ENCODE data around the gene PSD2.

Gene PSD2

DNA sequence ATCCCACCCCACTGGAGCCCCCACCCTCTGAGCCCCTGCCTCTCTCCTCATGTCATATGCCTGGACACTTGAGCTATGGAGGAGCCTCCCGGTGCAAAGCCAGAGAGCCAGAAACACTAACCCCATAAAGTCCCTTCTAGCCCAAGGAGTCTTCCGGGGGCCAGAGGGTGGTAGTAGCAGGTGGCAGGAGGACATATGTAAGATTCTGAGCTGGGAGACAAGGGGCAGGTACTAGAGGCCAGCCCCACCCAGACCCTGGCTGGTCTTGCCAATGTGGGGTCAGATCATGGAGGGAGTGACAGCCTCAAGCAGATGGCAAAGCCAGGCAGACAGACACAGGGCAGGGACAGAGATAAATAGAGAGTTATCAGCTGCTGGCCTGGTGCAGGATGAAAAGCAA, 63.4 kb downstream of the PSD2 start:
- no peak for DNase-seq

DNA sequence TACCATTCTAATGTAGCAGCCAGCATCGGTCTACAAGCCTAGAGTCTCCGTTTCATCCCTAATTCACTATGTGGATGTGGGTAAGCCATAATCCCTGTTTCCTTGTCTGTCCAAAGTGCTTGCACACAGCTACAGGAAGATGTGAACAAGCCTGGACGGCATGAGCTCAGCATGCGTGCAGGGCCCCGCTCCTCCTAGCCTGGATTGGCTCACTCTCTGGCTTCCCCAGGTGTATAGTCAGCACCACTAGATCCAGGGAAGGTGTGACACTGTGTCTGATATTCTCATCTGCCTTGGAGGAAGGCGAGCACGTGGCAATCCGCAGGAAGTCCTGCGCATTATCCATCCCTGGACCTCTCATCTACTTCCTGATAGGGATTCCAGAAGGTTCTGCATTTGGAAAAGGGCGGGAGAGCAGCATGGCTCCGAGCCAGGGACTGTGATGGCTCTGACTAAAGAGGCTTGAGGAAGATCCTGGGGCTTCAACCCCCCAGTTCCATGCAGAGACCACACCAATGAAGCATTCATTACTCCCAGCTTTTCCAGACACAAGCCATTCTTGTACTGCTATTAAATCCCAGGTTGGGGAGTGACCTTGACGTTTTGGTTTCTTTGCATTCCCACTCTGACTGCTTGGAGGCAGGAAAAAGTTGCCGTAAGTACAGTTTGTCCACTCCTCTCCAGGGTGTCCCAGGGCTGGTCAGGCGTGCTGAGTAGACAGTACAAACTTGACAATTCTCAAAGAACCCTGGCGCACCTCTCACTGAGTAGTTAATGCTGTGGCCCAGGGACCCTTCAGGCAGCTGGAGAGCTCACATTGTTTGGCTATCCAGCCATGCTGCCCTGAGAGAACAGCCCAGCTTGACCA, 65.6 kb downstream of the PSD2 start:
- no peak for DNase-seq

DNA sequence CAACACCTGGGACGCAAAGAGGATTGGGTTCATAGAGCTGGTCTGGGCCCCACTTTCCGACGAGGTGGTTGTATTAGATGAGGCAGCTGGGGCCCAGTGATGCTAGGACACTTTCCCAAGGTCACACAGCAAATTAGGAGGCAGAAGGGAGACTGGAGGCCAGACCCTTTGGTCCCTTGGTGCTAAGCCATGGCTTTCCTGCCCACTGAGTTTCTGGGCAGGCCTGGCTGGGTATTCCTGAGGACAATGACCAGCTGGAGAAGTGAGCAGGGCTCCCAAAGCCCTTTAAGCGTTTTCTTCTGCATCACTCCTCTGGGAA, 66.2 kb downstream of the PSD2 start:
- DNase-seq, result no peak

DNA sequence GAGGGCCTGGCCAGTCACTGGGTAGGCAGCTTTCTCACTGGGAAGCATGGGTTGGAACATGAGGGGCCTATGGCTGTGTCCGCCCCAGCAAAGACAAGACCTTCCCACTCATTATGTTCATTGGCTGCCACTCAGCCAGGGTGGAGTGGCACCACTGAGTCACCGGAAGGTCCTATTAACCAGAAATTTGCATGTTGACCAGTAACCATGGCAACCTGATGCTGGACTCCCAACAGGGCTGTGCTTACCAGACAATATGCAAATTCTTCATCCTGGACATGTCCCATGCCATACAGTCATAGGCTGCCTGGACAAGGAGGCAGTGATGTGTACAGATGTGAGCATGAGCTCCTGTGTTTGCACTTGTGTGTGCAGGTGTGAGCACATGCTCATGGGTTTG, 66.7 kb downstream of the PSD2 start:
- no peak for DNase-seq

DNA sequence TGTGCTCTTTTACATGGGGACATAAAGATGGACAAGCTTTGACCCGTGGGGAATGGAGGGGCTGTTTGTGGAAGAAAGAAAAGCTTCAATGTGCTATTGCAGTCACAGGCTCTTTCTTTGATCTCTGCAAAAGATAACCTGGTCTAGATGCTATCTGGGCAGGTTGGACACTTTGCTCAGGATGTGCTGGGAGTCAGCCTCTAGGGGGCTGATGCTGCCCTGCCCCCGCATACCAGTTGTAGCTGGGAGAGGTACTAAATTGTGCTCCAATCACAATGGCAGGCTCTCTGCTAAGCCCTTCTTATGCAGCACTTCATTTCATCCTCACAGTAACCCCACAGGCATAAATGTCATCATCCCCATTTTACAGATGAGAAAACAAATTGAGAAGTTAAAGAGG, 67.2 kb downstream of the PSD2 start:
- no peak for DNase-seq

DNA sequence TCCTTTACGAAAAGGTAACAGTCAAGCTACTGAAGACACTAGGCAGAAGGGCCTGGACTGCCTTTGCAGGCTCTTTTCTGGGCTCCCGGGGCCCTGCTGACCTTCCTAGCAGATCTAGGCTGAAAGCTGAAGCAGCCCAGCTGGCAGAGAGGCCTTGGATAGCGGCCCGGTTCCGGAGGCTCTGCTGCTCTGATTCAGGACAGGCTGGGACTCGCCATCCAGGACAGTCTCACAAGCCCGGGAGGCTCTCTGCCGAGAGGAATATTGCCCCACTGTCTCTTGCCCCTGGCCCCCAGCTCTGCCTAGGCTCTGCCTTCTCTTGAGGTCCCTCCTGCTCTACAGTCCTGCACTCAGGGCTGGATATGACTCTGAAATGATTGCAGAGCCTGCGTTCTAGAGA, 67.8 kb downstream of the PSD2 start:
- no peak for DNase-seq

DNA sequence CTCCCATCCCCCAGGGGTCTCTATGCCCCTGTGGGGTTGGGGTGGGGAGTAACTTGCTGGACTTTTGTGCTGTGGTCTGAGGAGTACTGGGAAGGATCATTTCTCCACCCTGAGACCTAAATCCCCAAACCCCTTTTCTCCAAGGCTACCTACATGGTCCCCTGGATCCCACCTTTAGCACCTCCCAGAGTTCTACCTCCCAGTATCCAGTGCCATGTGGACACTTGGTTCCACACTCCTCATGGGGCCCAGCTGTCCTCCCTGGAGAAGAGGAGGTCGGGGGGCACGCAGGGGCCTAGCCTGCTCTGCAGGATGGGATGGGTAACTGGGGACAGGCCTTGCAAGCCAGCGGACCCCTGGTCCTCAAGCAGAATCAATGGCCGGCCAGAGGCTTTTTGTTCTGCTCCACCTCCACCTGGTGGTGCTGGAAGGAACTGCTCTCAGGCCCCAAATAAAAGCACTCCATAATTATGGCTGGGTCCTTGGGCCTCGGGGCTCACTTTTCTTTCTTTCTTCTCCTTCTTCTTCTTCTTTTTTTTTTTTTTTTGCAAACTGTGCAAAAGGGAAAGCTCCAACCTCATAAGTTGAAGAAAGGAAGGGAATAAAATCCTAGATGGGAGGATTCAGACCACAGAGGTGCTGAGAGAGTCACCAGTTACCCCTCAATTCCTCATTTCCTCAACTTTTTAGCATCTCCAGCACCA, 68.4 kb downstream of the PSD2 start:
- peak in 1 of 2 experiments; percentile 29 for DNase-seq

DNA sequence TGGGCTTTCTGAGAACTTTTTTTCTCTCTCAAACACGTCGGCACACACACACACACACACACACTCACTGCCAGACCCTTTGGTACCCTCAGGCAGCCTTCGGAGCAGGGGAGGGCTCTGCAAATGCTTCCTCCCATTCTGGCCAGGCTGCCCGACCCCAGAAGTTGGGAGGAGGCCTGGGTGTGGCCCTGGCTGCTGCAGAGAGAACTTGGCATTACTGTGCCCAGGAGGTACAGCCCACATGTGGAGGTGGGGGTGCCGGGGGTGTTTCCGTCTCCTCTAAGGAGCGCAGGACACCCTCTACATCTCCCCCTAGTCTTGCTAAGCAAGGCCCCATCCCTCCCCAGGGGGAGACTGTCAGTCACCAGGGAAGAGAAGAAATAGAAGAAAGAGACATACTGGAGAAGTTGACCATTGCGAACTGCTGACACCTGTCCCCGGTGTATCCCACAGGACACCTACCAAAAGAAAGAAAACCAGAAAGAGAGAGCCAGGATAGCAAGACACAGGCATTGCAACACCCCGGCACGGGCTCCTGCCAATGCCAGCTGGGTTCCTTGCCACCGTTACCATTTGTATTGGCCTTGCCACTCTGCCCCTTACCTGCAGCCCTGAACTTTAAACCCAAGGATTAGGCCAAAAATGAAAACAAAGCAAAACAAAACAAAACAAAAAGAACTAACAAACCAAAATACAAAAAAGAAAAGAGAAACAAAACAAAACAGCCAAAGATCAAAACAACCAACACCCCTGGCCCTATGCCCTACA, 69.3 kb downstream of the PSD2 start:
- no peak for DNase-seq

DNA sequence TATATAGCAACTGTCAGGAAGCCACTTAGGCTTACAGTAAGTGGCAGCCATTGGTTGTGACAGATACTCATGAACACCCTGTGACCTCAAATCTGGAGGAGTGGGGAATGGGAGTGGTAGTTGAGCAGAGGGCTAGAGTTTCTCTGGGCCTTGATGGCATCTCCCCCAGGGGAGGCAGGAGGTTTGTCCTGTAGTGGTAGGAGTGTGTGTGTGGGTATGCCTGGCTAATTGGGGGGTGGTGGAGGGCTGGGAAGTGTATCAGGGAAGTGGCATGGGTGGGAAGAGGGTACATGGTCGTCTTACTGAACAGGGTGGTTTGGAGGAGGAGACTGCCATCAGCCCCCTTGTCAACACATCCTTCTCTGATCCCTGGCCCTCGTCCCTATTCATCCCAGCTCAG, 71.5 kb downstream of the PSD2 start:
- no peak for DNase-seq

DNA sequence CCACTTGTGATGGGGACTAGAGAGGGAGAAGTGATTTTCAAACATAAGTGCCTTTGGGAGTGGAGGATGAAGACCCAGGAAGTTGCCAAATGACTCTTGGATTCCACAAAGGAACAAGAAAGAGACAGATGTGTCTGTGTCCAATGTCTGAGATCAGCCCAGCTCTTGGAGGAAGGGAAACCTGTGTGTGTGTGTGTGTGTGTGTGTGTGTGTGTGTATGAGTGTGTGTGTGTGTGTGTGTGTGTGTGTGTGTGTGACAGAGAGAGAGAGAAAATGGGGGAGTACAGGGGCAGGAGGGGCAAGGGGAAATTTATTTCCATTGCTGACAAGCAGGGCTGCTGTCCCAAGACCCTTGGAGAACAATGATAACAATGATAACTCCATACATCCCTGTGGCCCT, 72.0 kb downstream of the PSD2 start:
- no peak for DNase-seq

DNA sequence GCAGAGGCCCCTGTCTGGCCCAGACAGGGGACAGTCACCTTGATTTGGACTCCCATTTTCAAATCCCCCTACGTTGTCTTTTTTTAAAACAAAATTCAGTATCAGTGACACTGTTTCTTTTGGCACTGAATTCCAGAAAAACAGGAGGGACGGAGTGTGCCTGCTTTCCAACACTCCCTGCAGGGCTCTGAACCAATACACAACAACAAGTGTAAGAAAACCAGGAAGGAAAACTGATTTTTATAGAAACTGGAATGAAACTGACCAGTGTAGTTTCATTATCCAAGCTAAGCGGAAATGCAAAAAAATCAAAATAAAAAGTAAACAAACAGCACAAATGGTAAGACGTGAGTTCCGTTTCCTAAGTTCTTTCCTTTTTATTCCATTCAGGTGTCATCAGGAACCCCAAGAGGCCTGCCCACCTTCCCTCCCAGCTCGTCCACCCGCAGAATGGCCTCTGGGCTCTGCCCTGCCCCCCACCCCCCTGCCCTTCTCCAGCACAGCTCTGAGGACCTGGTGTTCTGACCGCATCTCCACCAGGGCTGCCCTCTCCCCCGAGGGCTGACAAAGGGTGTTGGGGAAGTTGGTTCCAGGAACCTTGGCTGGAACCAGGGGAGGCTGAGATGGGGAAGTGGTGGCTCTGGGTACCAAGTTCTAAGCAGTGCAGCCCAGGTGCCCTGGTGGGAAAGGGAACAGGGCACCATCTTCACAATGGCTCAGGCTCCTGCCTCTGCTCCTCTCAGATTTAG, 73.6 kb downstream of the PSD2 start:
- no peak for DNase-seq

DNA sequence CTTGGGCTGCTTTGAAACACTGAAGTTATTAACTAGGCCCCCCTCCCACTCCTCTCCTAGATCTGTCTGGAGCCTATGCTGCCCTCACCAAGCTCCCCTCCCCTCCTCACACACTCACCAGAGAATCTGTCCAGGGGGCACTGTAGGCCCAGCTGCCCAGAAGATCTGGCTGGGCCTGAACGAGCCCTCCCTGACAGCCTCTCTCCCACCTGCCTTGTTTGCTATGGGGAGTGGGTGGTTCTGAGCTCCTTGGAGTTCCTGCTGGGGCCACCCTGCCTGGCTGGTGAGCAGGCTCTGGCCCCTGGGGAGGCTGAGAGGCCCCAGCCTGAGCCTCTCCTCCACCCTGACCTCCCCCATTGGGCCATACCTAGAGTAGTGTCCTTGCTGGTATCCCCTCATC, 75.1 kb downstream of the PSD2 start:
- no peak for DNase-seq

DNA sequence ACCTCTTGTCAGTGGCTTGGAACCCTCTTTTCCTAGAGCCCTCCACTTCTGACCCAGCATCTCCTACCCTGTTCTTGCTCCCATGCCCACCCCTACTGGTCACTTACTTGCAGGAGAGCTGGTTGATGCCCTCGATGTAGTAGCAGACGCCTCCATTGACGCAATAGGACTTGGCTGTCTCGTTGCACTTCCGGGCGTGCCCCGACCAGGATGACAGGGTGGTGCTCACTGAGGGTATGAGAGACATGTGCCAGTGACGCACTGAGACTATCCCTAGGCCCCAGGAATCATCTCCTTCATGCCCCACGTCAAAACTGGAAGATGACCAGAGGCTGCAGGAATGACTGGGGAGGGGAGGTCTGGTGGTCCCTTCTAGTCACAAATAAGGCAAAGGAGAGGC, 76.0 kb downstream of the PSD2 start:
- no peak for DNase-seq

DNA sequence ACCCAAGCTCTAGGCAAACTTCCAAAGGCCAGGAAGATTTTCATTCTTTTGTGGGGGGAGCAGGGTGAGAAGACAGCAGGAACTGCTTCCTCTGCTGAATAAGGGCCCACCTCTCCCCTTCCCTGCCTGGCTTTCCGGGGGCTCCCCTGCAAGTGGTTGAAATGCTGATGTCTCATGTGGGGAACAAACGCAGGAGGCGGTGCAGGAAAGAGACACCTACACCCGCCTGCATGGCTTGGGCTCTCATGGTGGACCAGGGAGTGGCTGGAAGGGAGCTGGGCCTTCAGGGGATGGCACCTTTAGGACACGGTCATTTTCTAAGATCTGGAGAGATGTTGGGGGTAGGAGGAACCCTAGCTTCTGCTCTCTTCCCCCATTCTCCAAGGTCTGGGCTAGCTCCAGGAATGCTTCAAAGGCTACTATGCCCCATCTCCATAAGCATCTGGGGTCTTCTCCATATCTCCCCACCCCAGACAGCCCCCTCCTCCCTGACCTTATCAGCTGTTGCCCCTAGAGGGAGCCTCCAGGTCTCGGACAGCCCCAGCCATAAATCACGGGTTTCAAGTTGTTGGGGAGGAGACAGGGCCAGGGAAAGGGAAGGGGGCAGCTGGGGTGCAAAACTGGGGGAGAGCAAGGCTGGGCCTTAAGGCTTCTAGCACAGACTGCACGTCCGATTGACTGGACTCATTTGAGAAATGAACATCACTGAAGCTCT, 76.6 kb downstream of the PSD2 start:
- no peak for DNase-seq

DNA sequence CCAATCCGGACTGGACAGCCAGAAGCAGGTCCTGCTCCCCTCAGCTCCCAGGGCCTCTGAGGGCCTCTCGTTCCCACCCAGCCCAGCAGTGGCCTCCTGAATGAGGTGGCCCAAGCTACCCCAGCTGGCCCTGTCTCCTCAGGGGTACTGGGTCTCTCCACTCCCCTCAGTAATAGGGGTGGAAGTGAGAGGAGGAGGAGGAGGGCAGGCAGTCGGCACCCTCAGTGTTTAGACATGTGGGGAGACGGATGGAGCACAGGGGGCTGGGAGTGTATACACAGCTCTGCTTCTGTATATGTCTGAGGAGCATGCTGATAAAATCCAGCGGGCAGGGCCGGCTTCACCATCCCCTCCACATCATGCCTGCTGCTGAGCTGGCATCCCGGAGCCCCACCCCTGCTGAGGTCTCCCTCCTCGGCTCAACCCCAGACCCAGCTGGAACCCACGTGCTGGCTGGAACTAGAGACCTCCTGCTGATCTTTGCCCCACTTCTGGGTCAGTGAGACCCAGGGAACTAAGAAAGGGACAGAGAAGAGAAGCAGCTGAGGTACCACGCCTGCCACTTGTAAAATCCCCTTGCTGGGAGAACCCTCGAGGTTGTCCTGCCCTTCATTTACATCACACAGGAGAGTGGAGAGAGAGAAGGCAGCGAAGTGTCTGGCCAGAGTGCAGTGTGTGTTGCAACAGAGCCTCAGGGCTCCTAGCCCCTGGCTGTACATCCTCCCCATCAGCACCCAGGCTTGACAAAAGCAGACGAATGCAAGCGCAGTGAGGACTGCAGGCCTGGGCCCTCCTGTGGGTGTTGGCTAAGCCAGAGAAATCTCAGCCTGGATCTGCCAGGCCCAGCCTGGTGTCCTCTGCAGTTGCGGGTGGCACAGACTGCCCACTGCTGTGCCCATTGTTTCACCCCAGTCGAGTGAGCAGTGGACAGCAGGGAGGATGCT, 77.5 kb downstream of the PSD2 start:
- DNase-seq, result no peak

DNA sequence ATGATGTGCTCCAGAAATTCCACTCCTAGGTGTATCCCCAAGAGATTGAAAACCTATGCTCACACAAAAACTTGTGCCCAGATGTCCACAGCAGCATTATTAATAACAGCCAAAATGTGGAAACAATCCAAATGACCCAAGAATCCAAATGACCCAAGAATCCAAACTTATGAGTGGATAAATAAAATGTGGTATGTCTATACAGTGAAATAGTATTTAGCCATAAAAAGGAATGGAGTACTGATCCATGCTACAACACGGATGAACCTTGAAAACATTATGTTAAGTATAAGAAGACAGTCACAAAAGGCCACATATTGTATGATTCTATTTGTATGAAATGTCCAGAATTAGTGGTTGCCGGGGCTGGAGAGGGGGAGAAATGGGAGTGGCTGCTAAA, 80.3 kb downstream of the PSD2 start:
- DNase-seq, result no peak

DNA sequence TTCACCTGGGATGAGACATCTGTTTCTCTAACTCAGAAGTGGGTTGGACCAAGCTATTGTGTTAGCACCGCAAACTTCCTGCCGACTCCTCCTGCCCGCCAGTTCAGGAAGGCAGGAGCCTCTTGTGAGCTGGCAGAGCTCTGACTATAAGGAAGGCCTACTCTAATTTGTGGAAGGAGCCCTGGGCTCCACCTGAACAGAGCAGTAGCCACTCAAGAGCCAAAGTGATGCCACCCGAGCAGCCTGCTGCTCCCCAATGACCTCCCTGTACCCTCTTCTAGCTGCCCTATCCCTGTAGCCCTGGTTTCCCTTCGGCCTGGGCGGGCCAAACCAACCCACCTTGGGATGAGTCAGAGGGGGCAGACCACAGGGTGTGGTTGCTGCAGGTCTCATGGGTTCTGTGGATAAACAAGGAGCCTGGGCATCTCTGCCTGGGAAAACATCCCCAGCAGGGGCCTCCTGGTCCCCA, 81.6 kb downstream of the PSD2 start:
- DNase-seq, result no peak

DNA sequence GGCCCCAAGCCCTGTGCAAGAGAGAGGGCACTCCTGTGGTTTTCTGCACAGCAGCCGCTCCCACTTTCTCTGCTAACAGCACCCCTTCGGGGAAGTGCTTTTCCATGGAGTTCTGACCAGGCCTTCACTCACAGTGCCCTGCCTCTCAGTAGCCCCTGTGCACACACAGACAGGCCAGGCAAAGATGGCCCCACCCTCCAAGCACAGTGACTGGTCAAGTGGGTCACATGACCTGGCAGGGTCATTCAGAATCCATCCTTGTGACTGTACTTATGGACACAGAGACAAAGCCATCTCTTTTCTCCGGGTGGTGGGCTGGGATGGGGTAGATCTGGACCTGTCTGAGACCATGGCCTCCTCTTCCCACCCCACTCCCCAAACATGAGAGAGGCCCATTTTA, 82.5 kb downstream of the PSD2 start:
- no peak for DNase-seq

DNA sequence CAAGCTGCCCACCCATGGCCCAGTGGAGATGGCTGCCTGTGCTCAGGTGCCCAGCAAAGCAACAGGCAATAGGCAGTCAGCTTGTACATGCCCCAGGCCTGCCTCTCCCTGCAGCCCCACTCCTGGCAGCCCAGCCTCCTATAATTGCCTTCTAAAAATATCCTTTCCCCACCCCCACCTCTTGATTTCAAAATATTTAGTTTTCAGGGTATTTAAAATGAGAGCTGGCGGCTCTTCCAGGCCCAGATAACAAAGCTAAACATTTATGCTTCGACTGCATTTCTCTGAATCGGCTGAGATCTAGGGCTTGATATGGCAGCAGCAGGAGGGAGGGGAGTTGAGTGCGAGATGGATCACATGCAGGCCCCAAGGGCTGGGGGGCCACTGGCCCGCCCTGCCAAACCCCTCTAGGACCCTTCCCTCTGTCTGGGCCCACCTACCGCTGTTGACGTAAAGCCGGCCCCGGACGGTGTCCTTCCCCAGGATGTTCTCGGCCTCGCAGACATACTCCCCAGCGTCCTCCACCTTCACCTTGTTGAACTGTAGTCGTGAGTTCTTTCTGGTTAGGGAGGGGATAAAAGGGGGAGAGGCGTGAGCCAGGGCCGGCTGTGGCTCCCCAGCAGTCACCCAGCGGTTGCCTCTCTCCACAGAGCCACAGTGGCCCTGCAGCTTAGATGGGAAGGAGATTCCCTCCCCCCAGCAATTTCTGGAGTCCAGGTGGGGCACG, 85.0 kb downstream of the PSD2 start:
- no peak for DNase-seq

DNA sequence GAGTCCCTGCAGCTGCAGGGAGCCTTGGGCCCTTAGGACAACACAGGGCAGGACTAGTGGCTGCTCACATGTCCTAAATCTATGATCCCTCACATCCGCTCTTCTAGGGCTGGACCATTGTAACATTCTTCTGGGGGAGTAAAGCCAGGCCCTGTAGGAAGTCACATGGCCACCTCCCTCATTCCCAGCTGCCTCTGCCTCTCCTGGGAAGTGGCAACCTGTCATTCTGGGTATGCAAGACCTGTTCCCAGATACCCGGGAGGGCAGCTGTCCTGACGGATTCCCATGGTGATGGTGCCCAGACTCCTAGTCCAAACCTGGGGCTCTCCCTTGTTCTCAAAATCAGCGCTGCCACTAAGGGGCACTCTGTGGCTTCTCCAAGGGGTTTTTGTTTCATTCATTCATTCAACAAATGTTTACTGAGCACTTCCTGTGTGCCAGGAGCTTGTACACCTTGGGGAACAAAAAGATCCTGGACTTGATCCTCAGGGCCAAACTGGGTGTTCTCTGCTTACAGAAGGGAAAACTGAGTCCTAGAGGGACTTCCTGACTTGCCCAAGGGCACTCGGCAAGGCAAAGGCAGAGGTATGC, 85.6 kb downstream of the PSD2 start:
- DNase-seq, result no peak

Data from NCI-H1930 (cell line).